ENCODE data around the gene LRP6. TPM values are rescaled to one million over a fixed set of nuclear protein-coding genes. Genes with fewer than 3 reads are reported as not detected.
A peak's percentile ranks its signal among the peaks of the same experiment; 100 is the strongest.
"Not testable (repeated sequence)": the region's sequence is repeated elsewhere in the genome, so short reads cannot be mapped to it uniquely, and the experiment has no call there.

Gene LRP6
- polyA plus RNA-seq (ENCODE audit: insufficient read depth in 1 of 5, insufficient read length in 5 of 5, low replicate concordance in 1 of 5), result 10 to 100 TPM; 37.5 to 66.2 (median 62.3) TPM
- long read RNA-seq, donor 1, full-length matches to known transcripts, result 1 of 13 reads
- long read RNA-seq, donor 1, partial matches to known transcripts, result 12 of 13 reads
- long read RNA-seq, donor 1, other reads (novel, unspliced or antisense), result 0 of 13 reads
- long read RNA-seq, donor 2, full-length matches to known transcripts, result 3 of 3 reads
- long read RNA-seq, donor 2, partial matches to known transcripts, result 0 of 3 reads
- long read RNA-seq, donor 2, other reads (novel, unspliced or antisense), result 0 of 3 reads
- long read RNA-seq, donor 3, full-length matches to known transcripts, result 1 of 10 reads
- long read RNA-seq, donor 3, partial matches to known transcripts, result 9 of 10 reads
- long read RNA-seq, donor 3, other reads (novel, unspliced or antisense), result 0 of 10 reads
- long read RNA-seq, donor 4, partial matches to known transcripts, result 12 of 12 reads
- long read RNA-seq, donor 4, other reads (novel, unspliced or antisense), result 0 of 12 reads
- long read RNA-seq, donor 5, partial matches to known transcripts, result 18 of 18 reads
- long read RNA-seq, donor 5, other reads (novel, unspliced or antisense), result 0 of 18 reads
- long read RNA-seq, donor 6, full-length matches to known transcripts, result 1 of 1 reads
- long read RNA-seq, donor 6, partial matches to known transcripts, result 0 of 1 reads
- long read RNA-seq, donor 6, other reads (novel, unspliced or antisense), result 0 of 1 reads
- long read RNA-seq, donor 7, full-length matches to known transcripts, result 3 of 16 reads
- long read RNA-seq, donor 7, partial matches to known transcripts, result 13 of 16 reads
- long read RNA-seq, donor 7, other reads (novel, unspliced or antisense), result 0 of 16 reads
- long read RNA-seq, donor 8, result 0 reads

DNA sequence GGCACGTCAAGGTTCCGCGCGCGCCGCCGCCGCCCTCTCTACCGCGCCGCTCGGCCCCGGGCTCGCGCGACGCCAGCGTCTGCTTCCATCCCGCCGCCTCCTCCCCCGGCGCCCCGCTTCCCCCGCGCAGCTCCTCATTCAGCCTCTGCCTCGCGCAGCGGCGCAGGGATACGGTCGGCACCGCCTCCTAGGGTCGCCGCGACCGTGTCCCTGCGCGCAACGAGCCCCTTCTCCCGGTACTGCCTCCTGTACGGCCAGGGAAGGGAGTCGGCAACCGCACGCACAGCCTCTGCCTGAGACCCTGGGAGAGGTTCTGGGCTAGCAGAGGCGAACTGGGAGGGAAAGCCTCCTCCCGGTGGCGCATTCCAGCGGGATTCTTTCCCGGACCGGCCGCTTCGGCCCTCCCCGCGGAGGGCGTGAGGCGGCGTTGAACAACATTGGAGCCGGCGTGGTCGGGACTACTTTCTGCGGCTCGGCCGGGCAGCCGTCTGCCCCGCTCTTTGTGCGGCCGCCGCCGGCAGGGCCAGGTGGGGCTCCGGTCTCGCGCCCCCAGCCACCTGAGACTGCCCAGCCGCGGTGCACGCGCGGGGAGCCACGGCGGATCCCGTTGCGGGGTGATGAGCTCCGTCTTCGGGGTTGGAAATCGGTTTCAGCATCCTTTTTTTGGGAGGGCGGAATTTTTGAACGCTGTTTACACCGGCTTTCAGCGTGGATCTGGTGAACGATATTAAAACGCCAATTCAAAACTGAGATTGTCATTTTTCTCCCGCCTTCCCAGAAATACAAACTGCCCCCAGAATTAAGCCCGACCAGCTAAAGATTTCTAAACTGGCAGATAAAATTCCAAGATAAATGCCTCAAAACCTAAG lies at the start of gene LRP6:
Gene LRP6 (minus strand): TSS at position 172 of the 869 bp plus-strand sequence. CDS start 309 bp downstream, outside the sequence.
- peak; percentile 95 to 98 for DNase-seq

DNA sequence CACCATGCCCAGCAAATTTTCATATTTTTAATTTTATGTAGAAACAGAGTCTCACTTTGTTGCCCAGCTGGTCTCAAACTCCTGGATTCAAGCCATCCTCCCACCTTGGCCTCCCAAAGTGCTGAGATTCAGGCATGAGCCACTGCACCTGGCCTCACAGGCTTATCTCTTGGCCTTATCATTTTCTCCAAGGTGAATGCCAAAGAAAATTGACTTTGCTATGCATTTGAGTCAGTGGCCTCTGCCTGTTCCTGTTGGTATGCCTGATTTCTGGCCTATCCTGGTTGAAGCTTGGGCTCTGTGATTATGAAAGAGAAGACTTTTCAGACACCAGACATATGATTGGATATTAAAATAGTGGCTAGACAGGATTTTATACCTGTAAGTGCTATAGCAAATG lies 49.0 kb upstream of the LRP6 start:
- no peak for DNase-seq

DNA sequence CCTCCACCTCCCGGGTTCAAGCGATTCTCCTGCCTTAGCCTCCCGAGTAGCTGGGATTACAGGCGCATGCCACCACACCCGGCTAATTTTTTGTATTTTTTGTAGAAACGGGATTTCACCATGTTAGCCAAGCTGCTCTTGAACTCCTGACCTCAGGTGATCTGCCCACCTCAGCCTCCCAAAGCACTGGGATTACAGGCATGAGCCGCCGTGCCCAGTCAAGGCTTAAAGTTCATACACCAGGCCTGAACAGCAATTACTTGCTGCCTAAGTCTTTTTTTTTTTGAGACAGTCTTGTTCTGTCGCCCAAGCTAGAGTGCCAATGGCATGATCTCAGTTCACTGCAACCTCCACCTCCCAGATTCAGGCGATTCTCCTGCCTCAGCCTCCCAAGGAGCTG lies 43.9 kb upstream of the LRP6 start:
- not testable (repeated sequence) for DNase-seq

DNA sequence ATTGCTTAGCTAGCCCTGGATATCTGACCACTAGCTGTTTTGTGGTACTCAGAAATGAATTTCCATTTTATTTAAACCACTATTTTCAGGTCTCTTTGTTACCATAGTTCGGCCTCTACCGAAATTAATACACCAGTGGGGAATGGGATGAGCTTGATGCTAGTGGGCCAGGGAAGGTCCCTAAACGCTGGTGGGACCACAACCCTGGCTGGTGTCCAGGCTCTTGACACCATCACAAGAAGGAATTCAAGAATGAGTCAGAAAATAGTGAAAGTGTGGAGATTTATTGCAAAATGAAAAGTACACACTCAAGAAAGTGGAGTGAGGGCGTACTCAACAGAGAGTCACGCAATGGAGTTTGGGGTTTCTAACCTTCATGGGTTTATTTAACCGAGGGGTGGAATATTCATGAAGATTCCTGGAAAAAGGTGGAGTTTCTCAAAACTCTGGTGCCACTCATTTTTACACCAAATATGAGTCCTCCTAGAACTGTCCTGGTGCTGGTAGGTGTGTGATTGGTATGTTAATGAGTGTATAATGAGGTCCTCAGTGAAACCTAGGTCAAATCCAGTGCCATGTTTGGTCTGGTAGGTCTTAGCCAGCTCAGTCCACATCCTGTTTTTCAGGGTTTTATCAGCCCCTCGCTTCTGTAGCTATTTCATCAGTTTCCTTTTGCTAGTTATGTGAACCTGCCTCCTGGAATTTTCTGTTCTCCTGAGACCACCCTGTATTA lies 38.9 kb upstream of the LRP6 start:
- DNase-seq, result no peak

DNA sequence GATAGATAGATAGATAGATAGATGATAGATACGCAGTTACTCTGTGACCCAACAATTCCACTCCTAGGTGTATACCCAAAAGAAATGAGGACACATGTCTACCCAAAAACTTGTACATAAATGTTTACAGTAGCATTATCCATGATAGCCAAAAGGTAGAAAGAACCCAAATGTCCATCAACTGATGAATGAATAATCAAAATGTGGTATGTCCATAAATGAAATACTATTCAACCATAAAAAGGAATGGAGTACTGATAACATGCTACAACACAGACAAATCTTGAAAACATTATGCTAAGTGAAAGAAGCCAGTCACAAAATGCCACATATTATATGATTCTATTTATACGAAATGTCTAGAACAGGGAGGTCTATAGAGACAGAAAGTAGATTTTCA lies 36.1 kb upstream of the LRP6 start:
- DNase-seq, result no peak

DNA sequence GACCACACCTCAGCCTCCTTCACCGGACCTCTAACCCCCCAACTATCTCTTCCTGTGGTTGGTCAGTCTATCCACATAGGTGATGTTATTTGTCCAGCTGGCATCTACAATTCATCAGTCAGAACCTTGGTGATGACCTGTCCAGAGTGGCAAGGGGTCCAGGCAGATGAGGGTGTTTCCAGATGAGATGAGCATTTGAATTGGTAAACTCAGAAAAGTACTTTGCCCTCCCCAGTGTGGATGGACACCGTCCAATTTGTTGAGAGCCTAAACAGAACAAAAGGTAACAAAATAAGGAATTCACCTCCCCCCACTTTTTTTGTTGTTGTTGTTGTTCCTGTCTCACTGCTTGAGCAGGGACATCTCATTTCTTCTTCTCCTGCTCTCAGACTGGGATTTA lies 34.3 kb upstream of the LRP6 start:
- no peak for DNase-seq

DNA sequence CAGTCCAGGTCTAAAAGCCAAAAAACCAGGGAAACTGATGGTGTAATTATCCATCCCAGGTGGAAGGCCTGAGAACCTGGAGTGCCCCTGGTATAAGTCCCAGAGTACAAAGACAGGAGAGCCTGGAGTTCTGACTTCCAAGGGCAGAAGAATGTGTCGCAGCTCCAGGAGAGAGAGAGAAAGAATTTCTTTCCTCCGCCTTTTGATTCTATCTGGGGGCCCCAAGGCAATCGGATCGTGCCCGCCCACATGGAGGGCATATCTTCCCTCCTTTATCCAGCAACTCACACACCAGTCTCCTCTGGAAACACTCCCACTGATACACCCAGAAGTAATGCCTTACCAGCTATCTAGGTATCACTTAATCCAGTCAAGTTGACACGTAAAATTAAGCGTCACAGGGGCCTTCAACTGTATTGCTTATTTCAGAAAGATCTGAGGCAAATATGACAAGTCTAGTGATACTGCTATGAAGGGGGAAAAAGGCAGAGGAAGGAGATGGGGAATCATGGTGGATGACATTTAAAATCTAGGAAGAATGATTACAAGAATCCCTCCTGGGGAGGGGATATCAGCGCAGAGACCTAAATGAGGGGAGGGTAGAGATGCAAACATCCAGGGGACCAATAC lies 30.5 kb upstream of the LRP6 start:
- DNase-seq, result no peak

DNA sequence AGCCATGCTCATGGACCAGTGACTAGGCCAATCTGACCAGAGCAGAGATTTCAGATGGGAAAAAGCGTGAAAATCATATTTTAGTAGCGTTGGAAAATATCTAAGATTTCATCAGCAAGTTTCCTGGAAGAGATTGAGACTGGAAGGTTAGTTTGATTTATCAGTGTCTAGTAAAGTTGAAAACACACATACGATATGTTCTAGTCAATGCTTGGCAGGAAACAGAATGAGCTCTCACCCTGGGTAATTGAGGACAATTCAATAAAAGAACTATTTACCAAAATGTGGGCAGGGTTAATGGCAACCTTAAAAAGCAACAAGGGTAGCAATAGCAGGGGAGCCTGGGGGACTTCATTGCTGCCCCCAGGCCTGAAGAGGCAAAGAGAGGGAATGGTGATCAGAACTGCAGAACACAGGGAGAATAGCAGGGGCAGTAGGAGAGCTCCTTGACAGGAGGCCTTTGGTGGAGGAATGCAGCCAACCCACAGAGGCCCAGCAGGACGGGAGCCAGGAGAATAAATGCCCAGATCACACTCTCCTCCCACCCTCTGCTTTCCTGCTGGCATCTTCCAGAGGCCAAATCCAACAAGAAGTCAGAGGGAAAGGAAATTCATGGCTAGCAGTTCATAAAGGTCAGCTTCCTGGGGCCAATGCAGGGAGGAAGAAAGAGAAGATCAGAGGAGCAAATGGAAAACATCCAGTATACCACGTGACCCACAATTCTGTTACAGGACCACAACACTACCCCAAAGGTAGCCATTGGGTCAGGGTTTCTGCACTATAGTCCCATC lies 27.6 kb upstream of the LRP6 start:
- no peak for DNase-seq

DNA sequence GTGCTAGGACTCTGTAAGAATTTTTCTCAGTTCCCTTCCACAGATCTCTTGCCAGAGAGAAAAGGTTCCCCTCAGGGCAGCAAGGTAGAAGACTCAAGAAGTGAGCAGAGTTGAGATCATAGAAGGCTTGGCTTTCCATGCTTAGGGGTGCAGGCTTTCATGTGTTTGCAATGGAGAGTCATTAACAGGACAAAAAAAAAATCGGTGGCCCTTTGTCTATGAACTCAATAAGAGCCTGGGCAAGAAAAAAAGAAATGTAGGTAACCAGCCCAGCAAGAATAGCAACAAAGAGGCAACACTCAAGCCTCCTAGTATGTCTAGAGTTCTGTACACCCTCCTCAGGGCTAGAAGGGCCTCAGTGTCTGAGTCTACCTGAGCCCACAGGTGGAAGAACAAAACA lies 23.4 kb upstream of the LRP6 start:
- DNase-seq, result no peak

DNA sequence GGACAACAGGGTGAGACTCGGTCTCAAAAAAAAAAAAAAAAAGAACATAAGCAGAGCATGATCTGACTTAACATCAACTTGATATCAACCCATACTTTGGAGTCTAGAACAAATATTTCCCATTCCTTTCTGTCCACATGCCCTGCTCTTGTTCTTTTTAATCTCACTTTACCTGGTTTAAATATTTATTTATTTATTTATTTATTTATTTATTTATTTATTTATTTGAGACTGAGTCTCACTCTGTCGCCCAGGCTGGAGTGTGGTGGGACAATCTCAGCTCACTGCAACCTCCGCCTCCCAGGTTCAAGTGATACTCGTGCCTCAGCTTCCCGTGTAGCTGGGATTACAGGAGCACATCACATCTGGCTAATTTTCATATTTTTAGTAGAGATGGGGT lies 19.6 kb upstream of the LRP6 start:
- DNase-seq, result no peak

DNA sequence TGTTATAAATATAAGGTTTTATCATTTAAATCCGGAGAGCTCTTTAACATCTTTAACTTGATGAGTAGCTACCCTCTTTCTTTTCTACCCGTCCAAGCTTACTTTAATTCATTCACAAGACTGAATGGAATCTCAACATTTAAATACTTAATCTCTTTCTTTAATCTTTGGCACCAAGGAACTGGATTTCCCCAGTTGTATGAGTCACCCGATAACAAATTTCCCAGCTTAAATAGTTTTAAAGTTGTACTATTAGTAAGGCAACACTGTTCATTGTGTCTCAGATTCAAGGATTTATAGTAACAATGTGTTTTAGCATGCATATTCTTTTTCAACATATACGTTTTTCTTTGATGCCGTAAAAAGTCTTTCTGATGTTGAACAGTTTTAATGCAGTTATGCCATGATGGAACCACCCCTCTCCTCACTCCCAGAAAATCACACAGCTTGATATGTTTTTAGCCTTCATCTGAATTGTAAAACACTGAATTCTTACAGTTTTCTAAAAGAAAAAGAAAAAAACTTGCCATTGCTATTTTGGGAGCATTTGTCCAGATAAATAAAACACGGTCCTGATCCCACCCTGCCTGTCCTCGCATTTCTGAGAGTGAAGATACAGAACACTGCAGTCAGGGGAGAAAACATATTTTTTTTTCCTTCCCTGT lies 16.0 kb upstream of the LRP6 start:
- DNase-seq, result no peak

DNA sequence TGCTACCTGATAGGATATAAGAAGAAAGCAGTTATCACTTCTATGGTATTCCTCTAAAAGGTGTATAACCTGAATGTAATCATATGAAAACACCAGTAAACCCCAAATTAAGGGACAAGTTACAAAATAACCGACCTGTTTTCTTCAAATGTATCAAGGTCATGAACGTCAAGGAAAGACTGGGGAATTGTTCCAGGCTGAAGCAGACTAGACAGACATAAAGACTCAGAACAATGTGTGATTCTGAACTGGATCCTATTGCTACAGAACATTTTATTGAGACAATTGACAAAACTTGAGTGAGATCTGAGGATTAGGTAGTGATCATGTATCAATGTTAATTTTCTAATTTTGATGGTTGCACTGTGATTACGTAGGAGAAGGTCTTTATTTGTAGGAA lies 15.4 kb upstream of the LRP6 start:
- DNase-seq, result no peak

DNA sequence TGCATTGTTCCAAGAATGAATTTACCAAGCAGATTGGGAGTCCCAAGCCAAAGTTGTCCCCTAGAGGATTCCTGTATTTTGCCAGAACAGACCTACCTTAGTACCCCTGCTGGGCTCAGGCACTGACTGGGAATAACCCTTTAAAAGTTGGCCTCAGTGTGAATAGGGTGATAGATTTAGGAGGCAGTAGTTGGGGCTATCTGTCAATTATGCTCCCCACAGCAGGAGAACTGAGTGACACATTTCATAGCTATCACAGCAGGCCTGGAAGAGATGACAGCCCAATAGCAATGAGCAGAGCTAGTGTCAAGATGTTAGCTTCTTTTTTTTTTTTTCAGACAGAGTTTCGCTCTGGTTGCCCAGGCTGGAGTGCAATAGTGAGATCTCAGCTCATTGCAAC lies 14.3 kb upstream of the LRP6 start:
- no peak for DNase-seq

DNA sequence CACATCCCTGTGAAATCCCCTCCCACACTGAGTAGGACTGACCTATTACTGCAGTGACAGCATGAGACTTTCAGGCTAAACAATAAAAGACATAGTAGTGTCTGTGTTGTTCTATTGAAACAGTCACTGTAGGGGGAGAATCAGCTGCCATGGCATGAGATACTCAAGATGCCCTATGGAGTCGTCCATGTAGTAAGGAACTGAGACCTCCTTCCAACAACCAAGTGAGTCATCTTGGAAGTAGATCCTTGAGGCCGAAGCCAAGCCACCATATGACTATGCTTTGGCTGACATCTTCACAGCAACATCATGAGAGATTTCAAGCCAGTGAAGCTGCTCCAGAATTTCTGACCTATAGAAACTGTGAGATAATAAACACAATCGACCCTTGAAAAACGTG lies 12.1 kb upstream of the LRP6 start:
- no peak for DNase-seq

DNA sequence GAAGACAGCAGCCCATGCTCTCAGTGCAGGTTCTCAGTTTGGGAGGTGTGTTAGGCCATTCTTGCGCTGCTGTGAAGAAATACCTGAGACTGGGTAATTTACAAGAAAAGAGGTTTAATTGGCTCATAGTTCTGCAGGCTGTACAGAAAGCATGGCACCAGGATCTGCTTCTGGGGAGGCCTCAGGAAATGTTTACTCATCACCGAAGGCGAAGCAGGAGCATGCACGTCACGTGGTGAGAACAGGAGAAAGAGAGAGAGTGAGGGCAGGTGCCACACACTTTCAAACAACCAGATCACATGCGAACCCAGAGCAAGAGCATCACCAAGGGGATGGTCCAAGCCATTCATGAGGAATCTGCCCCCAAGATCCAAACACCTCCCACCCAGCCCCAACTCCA lies 9.0 kb upstream of the LRP6 start:
- no peak for DNase-seq

DNA sequence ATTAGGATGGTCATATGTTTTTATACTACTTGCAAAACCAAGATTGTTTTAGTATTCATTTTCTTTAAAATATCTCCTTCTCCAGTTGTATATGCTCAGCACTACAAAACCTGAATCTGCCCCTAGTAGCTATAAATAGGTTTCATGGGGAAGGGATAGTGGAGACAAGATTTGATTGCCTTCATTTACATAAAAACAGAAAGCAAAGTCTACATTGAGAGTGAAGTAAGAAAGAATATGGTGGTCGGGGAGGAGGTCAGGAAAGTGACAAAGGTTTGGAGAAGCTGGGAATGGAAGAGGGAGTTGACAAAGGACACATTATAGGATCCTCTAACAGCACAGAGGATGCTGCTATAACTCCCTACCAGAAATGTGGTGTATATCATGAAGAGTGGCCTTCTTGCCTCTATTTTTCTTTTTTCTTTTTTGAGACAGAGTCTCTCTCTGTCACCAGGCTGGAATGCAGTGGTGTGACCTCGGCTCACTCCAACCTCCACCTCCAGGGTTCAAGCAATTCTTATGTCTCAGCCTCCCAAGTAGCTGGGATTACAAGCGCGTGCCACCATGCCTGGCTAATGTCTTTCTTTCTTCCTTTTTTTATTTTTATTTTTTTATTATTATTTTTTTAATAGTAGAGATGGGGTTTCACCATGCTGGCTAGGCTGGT lies 6.6 kb upstream of the LRP6 start:
- DNase-seq, result no peak

DNA sequence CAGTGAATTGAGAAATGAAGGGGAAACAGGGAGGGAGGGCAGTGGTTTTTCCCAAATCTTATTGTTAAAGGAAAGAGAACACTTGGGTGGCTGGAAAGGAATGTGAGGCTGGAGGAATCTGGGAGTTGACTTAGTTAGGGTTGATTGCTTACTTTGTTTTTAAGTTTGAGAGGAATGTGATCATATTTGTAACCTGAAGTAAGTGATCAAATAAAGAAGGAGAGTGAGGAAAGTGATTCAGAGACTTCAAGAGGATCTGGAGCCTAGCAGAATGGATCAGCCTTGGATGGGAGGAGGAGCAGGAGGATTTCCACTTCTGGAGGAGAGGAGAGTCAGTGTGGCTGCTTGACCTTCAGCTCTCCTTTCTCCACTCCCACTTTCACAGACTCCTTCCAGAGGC lies 6.0 kb upstream of the LRP6 start:
- no peak for DNase-seq

DNA sequence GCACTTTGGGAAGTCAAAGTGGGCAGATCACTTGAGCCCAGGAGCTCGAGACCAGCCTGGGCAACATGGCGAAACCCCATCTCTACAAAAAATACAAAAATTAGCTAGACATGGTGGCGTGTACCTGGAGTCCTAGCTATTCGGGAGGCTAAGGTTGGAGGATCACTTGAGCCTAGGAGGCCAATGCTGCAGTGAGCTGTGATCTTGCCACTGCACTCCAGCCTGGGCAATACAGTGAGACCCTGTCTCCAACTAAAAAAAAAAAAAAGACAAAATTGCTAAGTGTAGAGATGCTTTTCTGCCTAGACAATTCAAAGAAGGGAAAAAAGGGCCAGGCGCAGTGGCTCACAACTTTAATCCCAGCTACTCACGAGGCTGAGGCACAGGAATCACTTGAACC lies 3.4 kb upstream of the LRP6 start:
- DNase-seq, result no peak

DNA sequence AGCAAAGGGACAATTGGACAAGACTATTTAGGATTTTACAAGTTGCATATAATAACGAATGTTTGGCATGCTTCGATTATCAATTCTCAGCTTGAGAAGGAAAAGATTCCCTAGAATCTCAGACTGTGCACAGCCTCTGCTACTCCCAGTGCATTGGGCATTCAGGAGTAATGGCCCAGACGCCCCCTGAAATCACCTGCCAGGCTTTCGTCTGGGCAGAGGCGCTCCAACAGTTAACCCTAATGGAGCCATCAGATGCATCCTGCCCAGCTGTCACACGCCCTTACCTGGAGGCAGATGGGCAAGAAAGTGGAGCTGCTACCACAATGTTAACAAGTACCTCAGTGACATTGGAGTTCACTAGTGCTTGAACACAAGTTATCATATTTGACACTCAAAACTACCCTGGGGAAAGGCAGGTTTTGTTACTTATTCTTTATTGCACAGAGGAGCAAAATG lies 927 bp upstream of the LRP6 start:
- DNase-seq, result no peak
